Activated CD4-positive, alpha-beta T cell treated with anti-CD3 and anti-CD28 coated beads for 1 hour (primary cell): ENCODE data around the gene SKI.

Source experiments
- DNase-seq: peaks from one replicate; pipeline ENCODE4 v3.0.0-alpha.2; 2020

SKI gene

DNA sequence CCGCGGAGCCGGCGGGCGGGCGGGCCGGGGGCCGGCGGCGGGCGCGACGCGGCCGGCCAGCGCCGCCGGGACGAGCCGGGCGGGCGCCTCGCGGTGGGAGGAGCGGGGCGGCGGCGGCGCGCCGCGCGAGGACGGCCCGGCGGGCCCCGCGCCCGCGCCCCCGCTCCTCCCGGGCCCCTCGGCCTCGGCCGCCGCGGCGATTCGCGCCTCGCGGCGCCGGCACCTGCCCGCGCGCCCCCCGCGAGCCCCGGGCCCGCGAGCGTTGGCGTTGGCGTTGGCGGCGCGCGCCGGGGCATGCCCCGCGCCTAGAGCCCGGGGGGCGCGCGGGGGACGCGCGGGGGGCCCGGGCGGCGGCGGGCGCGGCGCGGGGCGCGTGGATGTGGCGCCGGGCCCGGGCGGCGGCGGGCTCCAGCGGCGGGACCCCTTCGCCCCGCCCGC, at the start of gene SKI:
SKI (plus strand) TSS at position 163 of the 438 bp plus-strand sequence. CDS start 448 bp downstream, outside the sequence.
- DNase-seq = no peak

DNA sequence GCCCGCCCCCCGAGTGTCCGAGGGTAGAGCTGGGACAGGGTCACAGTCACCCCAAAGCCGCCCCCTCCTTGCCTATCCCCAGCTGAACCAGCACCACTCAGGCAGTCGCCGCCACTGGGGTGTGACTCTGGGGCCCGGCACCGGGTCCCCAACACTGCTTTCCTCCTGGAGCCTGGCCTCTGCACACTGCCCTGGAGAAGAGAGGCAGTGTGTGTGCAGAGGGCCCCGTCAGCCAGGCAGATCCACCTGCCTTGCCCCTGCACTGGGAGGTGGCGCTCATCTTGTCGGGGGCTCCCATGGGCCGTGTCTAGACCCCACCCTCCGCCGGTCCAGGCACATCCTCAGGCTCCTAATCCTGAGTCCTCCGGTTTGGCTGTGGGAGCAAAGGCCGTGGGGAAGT, 49.2 kb upstream of the SKI start:
- DNase-seq = no peak

DNA sequence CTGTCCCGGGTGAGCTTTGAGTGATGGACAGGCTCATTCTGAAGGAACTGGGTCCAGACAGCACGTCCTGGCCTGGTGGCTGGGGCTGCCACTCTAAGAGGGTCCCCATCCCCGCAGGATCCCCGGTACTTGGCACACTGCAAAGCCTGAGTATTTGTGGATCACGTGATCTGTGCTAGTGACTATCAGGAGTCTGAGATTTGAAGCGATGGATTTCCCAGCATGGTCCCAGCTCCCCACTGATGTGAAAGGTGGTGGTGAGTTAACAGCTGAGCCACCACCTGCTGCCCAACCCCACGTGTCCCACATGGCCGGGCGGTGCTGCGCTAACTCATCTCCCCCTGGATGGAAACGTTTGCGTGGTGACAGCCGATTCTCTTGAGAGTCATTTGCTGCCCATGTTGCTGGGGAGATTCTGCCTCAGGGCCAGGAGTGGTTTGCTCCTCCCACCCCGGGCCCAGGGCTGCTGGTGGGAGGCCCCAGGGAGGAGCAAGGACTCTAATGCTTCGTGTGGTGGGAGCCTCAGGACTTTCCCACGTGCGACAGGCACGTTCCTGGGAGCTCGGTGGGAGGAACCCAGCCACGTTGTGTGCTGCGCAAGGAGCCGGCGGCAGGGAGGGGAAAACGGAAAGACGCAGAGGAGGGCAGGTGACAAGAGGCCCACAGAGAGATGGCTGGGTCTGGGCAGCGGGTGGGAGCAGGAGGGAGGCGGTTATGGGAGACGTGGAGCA, 48.7 kb upstream of the SKI start:
- DNase-seq = no peak

DNA sequence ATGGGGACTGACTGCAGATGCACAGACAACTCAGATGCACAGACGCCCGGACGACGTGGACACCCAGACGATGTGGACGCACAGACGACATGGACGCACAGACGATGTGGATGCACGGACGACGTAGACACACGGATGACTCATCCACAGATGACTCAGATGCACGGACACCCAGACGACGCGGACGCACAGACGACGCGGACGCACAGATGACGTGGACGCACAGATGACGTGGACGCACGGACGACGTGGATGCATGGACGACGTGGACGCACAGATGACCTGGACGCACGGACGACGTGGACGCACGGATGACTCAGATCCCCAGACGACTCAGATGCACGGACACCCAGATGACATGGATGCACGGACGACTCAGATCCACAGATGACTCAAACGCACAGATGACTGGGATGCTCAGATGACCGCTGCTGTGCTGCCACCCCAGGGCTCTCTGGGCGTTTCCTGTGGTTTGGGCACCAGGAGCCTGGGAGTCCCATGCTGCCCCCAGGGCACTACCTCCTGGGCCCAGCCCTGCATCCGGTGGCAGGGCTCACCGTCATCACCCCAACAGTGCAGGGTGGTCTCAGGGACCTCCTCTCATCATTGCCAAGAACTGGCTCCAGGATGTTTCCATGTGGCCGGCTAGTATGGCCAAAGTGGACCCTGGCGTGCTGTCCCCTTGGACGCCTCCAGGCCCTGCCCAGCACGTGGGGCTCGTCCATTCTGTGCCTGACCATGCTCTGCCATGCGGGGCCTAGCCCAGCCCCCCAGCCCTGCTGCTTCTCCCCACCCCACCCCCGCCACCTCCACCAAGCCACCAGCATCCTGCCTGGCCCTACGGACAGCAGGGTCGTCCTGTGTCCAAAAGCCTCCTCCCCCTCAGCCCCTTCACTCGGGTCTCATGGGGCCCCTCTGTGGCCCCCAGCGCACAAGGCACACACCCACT, 47.5 kb upstream of the SKI start:
- no peak for DNase-seq

DNA sequence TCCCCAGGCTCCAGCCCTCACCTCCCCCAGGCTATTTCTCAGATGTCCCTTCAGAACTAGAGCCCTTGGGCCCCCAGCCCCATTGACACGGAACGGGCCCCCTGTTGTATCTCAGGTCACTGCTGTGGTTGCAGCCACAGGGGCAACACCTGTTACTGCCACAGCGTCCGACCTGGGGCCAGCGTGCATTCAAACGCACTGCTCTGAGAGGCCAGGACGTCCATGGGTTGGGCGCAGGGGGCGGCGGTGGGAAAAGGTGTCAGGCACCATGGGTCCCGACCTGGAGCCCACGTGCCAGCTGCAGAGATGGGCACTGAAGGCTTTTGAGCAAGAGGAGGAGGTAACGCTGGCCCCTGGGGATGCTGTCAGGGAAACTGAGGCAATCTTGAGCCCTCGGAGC, 46.8 kb upstream of the SKI start:
- no peak for DNase-seq

DNA sequence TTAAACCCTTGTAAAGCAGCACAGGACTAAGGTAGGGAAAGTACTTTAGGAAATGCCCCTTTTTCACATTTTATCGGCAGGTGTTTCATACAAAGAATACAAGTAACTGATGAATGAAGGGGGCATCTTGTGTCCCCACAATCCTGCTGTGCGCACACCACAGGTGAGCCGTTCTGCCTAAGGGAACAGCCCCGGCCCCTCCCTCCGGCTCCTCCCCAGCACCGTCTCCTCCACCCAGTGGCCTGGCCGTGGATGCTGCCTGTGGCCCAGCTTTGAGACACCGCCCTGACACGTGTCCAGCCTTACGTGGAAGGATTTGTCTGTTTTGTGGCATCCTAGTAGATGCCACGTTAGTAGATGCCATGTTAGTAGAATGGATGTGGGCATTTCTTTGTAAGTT, 46.4 kb upstream of the SKI start:
- no peak for DNase-seq

DNA sequence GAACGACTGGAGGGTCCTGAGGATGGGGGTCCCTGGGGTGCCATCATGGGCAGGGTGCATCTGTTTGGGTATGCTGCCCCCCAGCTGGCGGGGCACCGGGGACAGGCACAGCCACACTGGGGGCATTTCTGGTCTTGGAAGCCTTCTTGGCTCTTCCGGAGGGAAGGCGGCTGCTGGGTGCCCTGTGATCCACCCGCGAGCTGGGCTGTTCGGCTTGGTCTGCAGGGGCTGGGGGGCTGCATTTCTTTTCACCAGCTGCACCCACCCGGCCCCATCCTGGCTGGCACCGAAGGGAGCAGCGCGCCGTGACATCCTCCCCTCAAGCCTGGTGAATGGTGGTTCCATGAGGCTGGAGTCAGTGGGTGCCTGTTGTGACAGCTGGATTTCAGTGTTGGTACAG, 45.7 kb upstream of the SKI start:
- no peak for DNase-seq

DNA sequence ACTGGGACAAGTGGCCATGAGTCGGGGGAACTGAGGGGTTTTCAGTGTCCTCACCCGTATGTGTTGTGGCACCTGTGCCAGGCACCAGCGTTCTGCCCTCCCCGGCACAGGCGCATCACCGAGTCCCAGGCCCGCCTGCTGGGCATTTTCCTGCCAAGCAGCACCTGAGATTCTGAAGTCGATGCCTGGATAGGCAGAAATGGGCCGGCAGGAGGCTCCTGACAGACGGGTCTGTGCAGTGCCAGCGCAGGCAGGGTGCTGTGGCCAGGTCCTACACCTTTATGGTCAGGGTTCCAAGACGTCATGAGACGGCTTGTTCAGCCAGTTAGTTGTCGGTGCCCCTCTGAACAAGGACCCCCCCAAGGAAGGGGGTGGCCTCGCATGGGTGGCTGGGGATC, 44.2 kb upstream of the SKI start:
- no peak for DNase-seq

DNA sequence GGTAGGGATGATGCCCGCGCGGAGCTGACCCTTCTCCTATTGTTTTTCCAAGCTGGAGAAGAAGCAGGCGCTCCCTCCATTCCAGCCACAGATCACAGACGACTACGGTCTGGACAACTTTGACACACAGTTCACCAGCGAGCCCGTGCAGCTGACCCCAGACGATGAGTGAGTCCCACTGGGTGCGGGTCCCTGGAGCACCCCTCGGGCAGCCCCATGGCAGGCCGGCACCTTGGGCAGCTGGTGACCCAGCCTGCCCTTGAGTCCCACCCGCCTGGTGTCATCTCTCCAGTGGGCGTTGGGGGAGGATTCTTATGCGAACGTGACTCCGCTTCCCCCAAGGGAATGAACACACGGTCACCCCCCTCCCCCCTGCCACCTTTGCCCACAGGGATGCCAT, 43.6 kb upstream of the SKI start:
- no peak for DNase-seq

DNA sequence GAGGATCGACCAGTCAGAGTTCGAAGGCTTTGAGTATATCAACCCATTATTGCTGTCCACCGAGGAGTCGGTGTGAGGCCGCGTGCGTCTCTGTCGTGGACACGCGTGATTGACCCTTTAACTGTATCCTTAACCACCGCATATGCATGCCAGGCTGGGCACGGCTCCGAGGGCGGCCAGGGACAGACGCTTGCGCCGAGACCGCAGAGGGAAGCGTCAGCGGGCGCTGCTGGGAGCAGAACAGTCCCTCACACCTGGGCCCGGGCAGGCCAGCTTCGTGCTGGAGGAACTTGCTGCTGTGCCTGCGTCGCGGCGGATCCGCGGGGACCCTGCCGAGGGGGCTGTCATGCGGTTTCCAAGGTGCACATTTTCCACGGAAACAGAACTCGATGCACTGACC, 43.2 kb upstream of the SKI start:
- DNase-seq = no peak

DNA sequence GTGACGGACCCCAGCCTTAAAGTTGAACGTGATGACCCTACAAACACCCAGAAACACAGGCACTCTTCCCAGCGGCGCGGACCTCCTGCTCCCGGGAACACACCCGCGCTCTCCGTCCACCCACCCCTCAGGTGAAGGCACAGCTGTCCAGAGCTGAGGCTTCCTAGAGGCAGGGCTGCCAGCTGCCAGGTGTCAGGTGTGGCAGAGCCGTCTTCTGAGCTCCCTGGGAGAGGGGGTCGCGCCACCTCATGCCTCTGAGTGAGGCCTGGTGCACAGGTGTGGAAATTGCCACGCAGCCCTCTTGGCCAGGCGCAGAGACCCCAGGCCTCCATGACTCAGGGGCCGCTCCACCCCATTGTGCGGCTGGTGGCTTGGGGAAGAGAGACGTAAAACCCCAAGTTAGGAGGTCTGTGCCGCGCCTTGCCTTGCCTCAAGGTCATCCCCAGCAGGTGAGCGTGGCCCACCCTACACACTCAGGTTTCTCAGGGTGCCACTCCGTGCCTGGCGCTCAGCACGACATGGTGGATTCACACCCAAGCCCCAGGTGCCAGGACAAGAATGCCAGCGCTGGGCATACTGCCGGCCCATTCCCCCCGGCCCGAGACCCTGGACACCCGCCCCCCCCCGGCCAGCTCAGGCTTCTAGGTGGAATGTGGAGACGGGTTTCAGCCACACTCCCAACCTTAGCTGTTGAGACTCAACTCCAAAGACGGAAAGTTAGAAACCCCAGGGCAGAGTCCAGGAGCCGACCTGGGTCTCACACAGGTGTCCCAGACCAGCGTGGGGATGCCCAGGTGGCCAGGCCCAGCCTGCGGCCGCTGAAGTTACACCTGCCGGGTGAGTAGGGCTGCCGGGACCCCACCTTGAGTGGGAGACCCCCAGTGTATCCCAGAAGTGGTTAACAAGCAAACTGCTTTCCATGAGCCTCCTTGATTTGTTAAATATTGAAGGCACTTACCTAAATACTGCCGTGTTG, 42.0 kb upstream of the SKI start:
- DNase-seq = no peak

DNA sequence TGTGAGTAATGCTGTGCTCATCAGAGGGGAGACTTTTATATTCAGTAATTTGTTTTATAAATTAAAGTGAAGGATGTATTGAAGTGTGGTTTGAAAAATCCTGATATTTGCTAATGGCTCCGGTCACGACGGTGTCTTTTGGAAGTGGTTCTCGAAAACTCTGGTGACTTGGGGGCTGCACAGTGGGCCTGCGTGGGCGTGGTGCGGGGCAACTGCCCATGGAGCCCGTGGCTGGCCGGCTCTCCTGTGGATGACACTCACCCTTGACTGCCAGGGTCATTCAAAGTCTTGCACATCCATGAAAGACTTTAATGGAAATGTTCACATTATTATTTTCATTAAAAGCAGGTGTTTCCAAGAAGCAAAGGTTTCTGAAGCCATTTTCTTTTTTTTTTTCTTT, 41.2 kb upstream of the SKI start:
- no peak for DNase-seq

DNA sequence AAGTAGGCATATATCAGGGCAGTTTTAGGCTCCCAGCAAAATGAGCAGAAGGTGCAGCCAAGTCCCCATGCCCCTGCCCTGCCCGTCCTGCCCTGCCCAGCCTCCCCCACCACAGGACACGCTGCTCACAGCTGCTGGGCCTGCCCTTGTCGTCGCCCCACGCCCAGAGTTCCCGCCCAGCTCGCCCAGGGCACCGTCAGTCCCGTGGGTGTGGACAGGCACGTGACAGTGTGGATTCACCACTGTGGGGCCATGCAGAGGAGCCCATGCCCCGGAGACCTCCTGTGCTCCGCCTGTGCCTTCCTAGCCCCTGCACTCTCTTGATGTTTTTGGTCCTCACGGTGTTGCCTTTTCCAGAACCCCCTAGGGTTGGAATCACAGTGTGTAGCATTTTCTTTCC, 40.5 kb upstream of the SKI start:
- DNase-seq = no peak

DNA sequence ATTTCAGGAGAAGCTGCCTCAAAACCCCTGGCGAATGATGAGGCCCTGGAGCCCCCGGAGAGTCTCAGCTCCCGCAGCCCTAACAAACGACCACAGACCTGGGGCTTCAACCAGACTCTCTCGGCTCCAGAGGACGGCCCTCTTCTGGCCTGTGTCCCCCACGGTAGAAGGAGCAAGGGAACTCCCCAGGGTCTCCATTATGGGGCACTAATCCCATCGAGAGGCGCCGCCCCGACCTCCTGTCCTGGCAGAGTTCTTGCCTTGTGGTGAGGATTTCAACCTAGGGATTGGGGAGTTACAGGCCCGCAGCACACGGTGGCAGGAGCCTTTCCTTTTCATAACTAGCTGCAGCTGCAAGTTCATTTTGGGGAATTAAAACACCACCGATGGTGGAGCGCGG, 39.8 kb upstream of the SKI start:
- no peak for DNase-seq

DNA sequence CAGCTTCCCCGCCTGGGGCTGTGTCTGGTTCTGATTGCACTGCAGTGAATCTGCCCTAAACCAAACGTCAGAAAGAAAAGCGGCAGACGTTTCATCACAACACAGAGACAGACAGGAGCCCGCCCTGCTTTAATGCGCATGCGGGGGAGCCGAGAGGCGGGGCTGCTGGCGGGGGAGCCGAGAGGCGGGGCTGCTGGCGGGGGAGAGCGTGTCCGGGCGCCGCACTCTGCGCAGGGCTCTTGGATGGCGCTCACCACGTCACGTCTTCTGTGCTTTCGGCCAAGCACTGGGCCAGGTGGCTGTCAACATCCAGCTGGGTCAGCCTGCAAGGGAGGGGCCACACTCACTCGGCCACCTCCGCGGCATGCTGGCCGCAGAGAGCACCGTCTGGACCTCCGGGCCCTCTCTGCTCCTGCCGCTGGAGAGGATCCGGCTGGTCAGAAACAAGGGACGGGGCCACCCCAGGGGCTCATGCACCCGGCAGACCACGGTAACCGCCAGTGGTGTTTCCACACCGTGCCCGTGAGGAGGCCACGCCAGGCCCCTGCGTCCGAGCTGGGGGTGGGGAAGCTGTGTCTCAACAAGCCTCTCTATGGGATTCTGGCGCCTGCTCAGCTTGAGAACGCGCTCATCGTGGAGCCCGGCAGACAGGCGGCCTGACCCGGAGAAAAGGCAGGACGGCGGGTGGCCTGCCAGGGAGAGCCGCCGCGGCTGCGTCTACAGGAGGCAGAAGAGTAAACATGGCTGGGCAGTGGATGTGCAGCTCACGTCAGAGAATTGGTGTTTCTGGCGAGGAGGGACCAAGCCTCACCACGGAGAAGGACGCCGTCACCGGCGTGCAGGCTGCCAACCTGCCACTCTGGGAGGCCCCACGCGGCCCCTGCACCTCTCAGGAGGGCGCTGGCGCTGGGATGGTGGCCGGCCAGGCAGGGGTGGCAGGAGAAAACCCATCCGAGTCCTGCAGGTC, 38.4 kb upstream of the SKI start:
- peak; percentile 83 for DNase-seq

DNA sequence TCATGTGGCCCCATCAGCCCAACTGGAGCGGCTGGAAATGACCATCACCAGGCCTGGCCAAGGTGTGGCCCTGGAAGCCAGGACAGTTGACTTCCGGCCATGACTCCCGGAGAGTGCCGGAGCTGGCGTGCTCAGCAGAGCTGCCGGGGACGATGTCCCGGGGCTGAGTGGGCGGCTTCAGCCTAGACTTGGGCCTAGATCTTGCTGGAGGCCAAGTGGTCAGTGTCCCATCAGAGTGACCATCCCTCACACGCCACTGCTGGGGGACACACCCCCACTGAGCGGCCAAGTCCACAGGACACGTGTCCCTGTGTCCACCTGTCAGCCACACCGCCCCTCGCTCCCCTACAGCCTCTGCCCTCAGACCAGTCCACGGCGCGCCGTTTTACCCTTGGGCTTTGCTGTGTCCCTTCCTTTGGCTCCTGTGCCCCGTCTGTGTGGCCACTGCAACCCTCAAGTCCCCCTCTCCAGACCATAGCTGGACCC, 37.6 kb upstream of the SKI start:
- DNase-seq = no peak

DNA sequence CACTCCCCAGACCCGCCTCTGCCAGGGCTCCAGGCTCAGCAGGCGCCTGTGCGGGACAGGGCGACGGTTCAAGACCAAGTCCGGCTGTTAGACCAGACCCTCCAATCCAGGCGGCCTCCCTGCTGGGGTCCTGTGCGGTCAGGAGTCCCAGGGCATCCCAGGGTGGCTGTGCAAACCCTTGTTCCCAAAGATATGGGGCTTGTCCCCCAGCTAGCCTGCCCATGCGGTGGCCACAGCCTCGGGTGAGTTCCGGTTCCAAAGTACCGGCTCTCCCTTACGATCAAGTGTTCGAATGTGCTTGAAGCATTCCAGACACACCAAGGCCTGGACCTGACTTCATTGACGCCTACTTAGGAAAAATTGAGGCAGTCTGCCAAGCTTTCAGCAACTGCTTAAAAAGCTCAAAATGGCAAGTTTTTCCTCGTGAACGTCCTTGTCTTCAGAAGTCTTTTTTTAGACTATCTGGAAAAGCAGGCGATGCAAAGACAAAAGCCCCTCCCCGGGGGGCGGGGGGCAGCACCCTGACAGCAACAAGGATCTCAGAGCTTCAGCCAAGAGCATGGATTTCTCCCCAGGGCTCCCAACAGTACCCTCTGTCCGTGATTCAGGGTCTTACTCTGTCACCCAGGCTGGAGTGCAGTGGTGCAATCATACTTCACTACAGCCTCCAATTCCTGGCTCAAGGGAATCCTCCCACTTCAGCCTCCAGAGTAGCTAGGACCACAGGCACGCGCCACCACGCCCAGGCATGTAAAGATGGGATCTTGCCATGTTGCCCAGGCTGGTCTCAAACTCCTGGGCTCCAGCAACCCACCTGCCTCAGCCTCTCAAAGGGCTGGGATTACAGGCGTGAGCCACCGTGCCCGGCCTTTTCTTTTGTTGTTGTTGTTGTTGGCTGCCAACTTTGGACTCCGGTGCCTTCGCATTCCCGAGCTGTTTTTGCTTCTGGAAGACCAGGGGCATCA, 35.8 kb upstream of the SKI start:
- no peak for DNase-seq

DNA sequence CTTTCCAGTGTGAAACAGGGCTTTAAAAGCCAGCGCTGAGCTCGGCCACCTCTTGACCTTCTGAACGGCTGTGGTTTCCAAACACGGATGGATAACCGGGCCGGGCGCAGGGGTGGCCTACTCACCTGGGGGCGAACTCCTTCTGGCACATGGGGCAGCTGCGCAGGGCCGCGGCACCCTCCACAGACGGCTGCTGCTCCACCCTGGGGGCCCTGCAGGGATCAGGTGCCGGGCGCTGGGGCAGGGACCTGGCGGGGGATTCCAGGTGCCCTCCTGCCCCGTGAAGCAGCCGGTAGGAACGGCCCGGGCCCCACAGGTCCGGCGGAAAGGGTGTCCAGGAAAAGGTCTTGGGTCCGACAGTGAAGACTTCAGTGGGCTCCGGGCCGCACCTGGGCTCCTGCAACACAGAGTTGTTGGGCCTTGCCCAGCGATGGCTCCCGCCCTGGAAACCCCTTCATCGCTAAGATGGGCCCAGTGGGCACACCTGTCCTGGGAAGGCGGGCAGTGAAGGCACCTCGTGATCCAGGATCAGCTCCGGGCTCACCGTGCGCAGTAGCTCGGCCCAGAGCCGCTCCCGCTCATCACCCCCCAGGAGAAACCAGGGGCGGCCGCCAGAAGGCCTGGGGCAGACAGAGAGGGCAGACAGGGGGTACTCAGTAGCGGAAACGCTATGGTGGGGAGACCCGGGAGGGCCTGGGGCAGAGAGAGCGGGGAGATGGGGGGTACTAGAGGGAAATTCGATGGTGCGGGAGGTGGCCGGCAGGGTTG, 34.4 kb upstream of the SKI start:
- no peak for DNase-seq

DNA sequence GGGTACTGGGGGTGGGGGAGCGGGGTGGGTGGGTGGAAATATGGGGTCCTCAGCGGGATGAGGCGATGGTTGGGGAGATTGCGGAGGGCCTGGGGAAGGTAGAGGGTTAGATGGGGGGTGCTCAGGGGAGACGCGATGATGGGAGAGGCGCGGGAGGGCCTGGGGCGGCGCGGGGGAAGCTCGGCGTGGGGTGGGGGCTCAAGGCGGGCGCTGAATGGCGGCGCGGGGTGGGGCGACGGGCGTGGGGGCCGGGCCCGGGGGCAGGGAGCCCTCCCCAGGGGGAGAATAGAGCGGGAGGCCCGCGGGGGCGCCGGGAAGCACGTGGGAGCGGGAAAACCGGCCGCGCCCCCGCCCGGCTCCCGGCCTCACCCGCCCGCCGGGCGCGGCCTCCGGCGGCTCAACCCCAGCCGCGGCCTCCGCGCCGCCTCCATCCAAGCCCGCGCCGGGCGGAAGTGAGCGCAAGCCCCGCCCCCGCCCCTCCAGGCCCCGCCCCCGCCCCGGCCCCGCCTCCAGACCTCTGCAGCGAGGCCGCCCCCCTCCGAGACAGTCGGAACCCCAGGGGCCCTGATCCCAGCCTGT, 33.7 kb upstream of the SKI start, which contains the start of gene FAAP20:
FAAP20 (minus strand) TSS at position 454 of the 579 bp plus-strand sequence; CDS start at position 431, 23 bp downstream.
- DNase-seq = peak; percentile 72
